HL-60 (cell line): Measurements from ENCODE around the gene HTR1E.

Source experiments
- DNase-seq, 2 experiments: peaks; one replicate each; pipeline ENCODE4 v3.0.0-alpha.2; 2010 to 2020; ENCODE audit warnings: low read depth in 1 of 2, low spot score in 1 of 2
- H3K27ac ChIP-seq: fragments of 250-450 bp; sonication (Bioruptor Pico); replicated peaks from 2 replicates; pipeline ENCODE4 v1.5.1; 2020; ENCODE audit warnings: mild to moderate bottlenecking, moderate library complexity
- H3K27me3 ChIP-seq: fragments of 250-450 bp; sonication (Bioruptor Pico); 2 replicates; pipeline ENCODE4 v1.5.1; 2021; ENCODE audit warnings: mild to moderate bottlenecking, moderate library complexity; ENCODE audit not compliant: insufficient read depth, poor library complexity, severe bottlenecking
- H3K4me3 ChIP-seq: replicated peaks from 2 replicates; pipeline ENCODE4 v1.5.1; 2011; ENCODE audit warnings: mild to moderate bottlenecking, control low read depth, low read length; ENCODE audit not compliant: insufficient read depth
- CTCF ChIP-seq: IDR thresholded peaks from one replicate; pipeline ENCODE4 v1.5.1; 2011; ENCODE audit warnings: low read length, control low read depth, inconsistent platforms; ENCODE audit not compliant: insufficient read depth
- GABPA ChIP-seq: IDR thresholded peaks from 2 replicates; pipeline ENCODE4 v1.6.1; 2012; ENCODE audit warnings: low read depth
- POLR2AphosphoS5 ChIP-seq: IDR thresholded peaks from 2 replicates; pipeline ENCODE4 v1.6.1; 2012; ENCODE audit warnings: low read depth
- SPI1 ChIP-seq: IDR thresholded peaks from 2 replicates; pipeline ENCODE4 v1.6.1; 2012; ENCODE audit warnings: low read depth, mild to moderate bottlenecking, borderline replicate concordance
- TF ChIP-seq, protein P1 (sequence below): IDR thresholded peaks from 2 replicates; pipeline ENCODE4 v1.6.1; 2012; ENCODE audit warnings: low read depth; ENCODE audit not compliant: insufficient replicate concordance

The HTR1E gene

GRCh38 chr6:87065117-87065516 lies 127.8 kb downstream of the HTR1E start:
- H3K4me3 ChIP-seq, result no peak overlapping the region
- TF ChIP-seq GABPA (no peak), POLR2AphosphoS5 (no peak), CTCF (no peak), SPI1 (no peak)
- TF ChIP-seq, protein P1, sequence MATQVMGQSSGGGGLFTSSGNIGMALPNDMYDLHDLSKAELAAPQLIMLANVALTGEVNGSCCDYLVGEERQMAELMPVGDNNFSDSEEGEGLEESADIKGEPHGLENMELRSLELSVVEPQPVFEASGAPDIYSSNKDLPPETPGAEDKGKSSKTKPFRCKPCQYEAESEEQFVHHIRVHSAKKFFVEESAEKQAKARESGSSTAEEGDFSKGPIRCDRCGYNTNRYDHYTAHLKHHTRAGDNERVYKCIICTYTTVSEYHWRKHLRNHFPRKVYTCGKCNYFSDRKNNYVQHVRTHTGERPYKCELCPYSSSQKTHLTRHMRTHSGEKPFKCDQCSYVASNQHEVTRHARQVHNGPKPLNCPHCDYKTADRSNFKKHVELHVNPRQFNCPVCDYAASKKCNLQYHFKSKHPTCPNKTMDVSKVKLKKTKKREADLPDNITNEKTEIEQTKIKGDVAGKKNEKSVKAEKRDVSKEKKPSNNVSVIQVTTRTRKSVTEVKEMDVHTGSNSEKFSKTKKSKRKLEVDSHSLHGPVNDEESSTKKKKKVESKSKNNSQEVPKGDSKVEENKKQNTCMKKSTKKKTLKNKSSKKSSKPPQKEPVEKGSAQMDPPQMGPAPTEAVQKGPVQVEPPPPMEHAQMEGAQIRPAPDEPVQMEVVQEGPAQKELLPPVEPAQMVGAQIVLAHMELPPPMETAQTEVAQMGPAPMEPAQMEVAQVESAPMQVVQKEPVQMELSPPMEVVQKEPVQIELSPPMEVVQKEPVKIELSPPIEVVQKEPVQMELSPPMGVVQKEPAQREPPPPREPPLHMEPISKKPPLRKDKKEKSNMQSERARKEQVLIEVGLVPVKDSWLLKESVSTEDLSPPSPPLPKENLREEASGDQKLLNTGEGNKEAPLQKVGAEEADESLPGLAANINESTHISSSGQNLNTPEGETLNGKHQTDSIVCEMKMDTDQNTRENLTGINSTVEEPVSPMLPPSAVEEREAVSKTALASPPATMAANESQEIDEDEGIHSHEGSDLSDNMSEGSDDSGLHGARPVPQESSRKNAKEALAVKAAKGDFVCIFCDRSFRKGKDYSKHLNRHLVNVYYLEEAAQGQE, result no peak
- H3K27ac ChIP-seq, result no peak overlapping the region
- peaks cover 5% of the 10 kb centered on the region for H3K27me3 ChIP-seq
- no peak for DNase-seq
